ENCODE results near the gene PTPRK. TPM values are rescaled to one million over a fixed set of nuclear protein-coding genes. Genes with fewer than 3 reads are reported as not detected.
"Not testable (repeated sequence)": the region's sequence is repeated elsewhere in the genome, so short reads cannot be mapped to it uniquely, and the experiment has no call there.

PTPRK gene
- total RNA-seq, 2 donors from 2014 or later = 3.2 to 5.1 TPM

DNA sequence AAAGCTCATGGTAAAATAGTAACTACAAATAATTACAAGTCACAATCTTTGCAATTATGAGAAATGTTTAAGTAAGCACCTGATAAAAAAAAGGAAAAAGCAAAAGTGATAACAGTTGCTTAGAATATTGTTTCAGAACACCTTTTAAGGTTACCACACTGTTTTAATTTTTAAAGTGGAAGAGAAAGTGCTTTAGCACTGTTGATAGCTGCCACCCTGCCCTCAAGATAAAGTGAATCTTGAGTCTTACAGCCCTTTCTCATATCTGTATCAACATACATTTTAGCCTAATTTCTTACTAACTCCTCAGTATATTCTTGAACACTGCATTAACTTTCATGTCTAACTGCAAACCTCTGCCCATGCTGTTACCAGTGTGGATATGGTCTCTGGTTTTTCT, 492.2 kb downstream of the PTPRK start:
- DNase-seq (ENCODE audit: low spot score in 2 of 2) (no peak), ATAC-seq (no peak)
- Mint-ChIP-seq H3K36me3 (peaks cover 0 to under 1% of the 10 kb centered on the region in 2 donors), H3K27ac (no peak overlapping the region), H3K9me3 (no peaks in the 10 kb centered on the region)

DNA sequence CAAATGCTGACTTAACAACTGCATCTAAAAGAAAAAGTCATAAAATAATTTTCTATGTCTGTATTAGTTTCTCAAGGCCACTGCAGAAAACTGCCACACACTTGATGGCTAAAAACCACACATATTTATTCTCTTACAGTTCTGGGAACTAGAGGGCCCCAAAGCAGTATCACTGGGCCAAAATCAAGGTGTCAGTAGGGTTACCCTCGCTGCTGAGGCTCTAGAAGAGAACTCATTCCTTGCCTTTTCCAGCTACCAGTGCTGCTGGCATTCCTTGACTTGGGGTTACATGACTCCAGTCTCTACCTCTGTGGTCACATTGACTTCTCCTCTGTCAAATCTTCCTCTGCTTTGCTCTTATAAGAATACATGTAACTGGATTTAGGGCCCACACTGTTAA, 494.9 kb downstream of the PTPRK start:
- no peak for ATAC-seq
- Mint-ChIP-seq H3K27ac (no peak overlapping the region), H3K36me3 (no peaks in the 10 kb centered on the region), H3K9me3 (no peaks in the 10 kb centered on the region)
- DNase-seq (ENCODE audit: low spot score in 2 of 2) = no peak

- no peaks in the 10 kb centered on the region for H3K36me3 Mint-ChIP-seq
- DNase-seq (ENCODE audit: low spot score in 2 of 2) = no peak
- no peak overlapping the region for H3K27ac Mint-ChIP-seq
- H3K9me3 Mint-ChIP-seq = no peaks in the 10 kb centered on the region
- no peak for ATAC-seq
These were observed 495.4 kb downstream of the PTPRK start for GRCh38 chr6:128024969-128025368.

GRCh38 chr6:128024046-128024445, 496.4 kb downstream of the PTPRK start:
- H3K36me3 Mint-ChIP-seq = no peaks in the 10 kb centered on the region
- no peak overlapping the region for H3K27ac Mint-ChIP-seq
- no peak for ATAC-seq
- no peaks in the 10 kb centered on the region for H3K9me3 Mint-ChIP-seq
- DNase-seq (ENCODE audit: low spot score in 2 of 2) = no peak

DNA sequence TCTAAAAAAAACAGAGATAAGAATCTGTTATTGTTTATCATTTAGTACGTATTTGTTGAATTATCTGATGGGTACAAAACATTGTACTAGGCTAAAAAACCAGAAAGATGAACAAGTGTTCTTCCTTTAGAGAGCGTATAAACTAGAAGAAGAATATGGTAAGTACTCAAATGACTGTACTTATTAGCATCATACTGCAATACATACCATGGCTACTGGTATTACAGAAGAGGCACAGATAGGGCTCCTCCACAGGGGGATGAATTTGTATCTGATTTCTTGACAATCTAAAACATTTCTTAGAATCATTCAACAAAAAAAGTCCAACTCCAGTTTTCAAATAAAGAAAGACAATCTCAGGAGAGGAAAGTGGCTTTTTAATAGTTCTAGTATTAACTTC, 501.6 kb downstream of the PTPRK start:
- Mint-ChIP-seq H3K9me3 (peaks cover 0 to under 1% of the 10 kb centered on the region in 2 donors), H3K27ac (no peak overlapping the region), H3K36me3 (no peaks in the 10 kb centered on the region)
- DNase-seq (ENCODE audit: low spot score in 2 of 2) (no peak), ATAC-seq (no peak)

- H3K36me3 Mint-ChIP-seq = no peaks in the 10 kb centered on the region
- H3K9me3 Mint-ChIP-seq = peaks cover 0 to 5% of the 10 kb centered on the region in 2 donors
- ATAC-seq (no peak), DNase-seq (ENCODE audit: low spot score in 2 of 2) (no peak)
- H3K27ac Mint-ChIP-seq = no peak overlapping the region
These were observed 503.1 kb downstream of the PTPRK start for GRCh38 chr6:128017288-128017687.

DNA sequence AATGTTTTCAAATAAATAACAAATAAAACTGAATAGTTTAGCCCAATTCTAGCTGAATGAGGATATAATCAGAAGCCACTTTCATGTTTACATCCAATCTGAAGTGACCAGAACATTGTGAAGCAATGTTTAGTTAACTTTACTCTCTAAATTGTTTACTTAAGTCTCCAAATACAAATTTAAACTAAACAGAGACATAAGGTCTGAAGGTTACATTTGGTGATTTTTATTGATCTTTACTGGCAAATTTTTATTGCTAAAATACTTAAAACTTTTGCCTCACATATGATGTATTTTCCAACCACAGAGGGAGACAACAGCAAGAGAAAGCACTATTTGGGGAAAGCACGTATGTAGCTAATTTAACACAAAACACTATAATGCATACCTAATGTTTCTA, 512.7 kb downstream of the PTPRK start:
- no peak for DNase-seq (ENCODE audit: low spot score in 2 of 2)
- H3K36me3 Mint-ChIP-seq = no peaks in the 10 kb centered on the region
- no peak for ATAC-seq
- no peaks in the 10 kb centered on the region for H3K9me3 Mint-ChIP-seq
- H3K27ac Mint-ChIP-seq = no peak overlapping the region

DNA sequence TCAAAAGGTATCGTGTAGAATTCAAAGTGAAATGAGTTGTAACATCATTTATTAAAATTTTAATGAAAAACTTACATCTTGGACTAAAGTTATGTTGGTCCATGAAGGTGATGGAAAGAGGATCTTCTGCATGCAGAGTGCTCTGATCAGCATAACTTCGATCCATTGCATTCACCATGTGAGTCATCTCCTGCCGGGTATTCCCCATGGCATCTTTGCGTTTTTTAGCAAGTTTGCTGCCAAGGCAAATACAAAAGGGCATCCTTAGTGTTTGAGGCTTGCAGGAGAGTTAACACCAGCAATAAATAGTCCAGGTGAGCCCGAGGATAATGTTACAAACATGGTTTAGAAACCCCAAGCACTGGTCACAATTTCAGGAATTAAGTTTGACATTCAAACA, 515.4 kb downstream of the PTPRK start:
- H3K27ac Mint-ChIP-seq = no peak overlapping the region
- ATAC-seq (peak in 1 of 2 donors; percentile 29), DNase-seq (ENCODE audit: low spot score in 2 of 2) (no peak)
- no peaks in the 10 kb centered on the region for H3K9me3 Mint-ChIP-seq
- H3K36me3 Mint-ChIP-seq = no peaks in the 10 kb centered on the region

DNA sequence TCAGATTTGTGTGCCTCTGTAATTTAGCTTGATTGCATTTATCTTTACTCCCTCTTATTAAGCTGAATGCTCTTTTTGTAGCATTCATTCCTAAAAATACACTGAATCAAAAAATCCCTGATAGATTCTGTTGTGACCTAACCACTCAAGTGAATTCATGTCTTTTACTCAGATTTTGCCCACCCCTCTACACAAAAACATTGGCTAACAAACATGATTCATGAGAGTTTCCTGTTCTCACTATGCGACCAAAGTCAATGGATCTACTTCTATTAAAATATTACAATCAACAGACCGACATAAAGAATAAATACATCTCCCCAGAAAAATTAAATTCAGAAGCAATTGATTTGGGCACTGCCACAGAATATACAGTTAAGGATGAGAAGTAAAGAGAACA, 520.0 kb downstream of the PTPRK start:
- Mint-ChIP-seq H3K27ac (no peak overlapping the region), H3K9me3 (peaks cover 0 to 8% of the 10 kb centered on the region in 2 donors), H3K36me3 (no peaks in the 10 kb centered on the region)
- DNase-seq (ENCODE audit: low spot score in 2 of 2) (no peak), ATAC-seq (no peak)

- no peak overlapping the region for H3K27ac Mint-ChIP-seq
- H3K36me3 Mint-ChIP-seq = no peaks in the 10 kb centered on the region
- DNase-seq (ENCODE audit: low spot score in 2 of 2) (no peak), ATAC-seq (no peak)
- peaks cover 0 to 8% of the 10 kb centered on the region in 2 donors for H3K9me3 Mint-ChIP-seq
These were observed 521.4 kb downstream of the PTPRK start for GRCh38 chr6:127998985-127999384.

DNA sequence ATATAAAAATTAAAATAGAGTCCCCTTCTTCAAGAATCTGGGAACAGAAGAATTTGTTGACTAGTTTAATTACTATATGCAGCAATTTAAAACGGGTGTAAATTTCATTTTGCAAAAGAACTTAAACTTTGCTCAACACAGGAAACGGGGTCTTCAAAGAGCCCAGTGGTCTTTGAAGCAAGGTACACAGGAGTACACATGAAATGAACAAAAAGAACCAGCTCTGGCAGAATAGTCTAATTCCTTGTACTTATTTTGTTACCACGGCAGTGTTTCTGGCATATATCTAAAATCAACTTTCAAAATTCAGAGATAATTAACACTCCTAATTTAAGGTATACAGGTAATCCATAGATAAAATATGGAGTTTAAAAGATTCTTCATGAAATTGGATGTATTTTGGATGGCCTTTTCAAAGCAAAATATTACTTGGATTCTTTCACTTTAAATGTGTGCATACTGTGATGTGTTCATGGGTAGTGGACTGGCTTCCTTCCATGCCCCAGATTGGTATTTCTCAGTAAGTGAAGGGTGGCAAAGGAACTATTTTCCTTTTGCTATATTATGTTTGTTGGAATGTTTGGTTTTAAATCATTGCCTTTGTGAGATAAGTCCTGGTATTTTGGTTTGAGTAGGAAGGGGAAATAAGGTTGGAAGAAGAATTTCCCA, 522.8 kb downstream of the PTPRK start:
- Mint-ChIP-seq H3K9me3 (peaks cover 0 to 8% of the 10 kb centered on the region in 2 donors), H3K27ac (no peak overlapping the region), H3K36me3 (no peaks in the 10 kb centered on the region)
- ATAC-seq = no peak
- DNase-seq (ENCODE audit: low spot score in 2 of 2) = no peak

GRCh38 chr6:127996925-127997324, 523.5 kb downstream of the PTPRK start:
- no peak for DNase-seq (ENCODE audit: low spot score in 2 of 2)
- no peak for ATAC-seq
- H3K36me3 Mint-ChIP-seq = no peaks in the 10 kb centered on the region
- H3K9me3 Mint-ChIP-seq = peaks cover 0 to 8% of the 10 kb centered on the region in 2 donors
- no peak overlapping the region for H3K27ac Mint-ChIP-seq

- H3K27ac Mint-ChIP-seq = no peak overlapping the region
- DNase-seq (ENCODE audit: low spot score in 2 of 2) (no peak), ATAC-seq (peak; percentile 59 to 64)
- peaks cover 0 to 6% of the 10 kb centered on the region in 2 donors for H3K9me3 Mint-ChIP-seq
- no peaks in the 10 kb centered on the region for H3K36me3 Mint-ChIP-seq
These were observed 528.3 kb downstream of the PTPRK start for GRCh38 chr6:127992144-127992543.

DNA sequence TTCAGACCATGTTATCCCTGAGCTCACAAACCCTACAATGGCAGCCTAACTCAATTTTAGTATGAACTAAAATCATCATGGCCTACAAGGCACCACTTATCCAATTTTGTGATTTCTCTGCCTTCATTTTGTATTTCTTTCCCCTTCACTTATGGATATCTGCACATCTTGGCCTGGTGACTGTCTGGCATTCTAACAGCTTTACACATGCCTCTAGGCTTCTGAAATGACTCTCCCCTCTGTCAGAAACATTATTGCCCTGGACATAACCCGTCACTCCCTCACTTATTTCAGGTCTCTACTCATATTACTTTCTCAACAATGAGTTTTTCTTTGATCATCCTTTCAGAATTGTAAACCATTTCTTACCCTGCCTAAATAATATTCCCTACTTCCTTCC, 530.3 kb downstream of the PTPRK start:
- H3K27ac Mint-ChIP-seq = no peak overlapping the region
- ATAC-seq (no peak), DNase-seq (ENCODE audit: low spot score in 2 of 2) (no peak)
- peaks cover 0 to 6% of the 10 kb centered on the region in 2 donors for H3K9me3 Mint-ChIP-seq
- no peaks in the 10 kb centered on the region for H3K36me3 Mint-ChIP-seq

DNA sequence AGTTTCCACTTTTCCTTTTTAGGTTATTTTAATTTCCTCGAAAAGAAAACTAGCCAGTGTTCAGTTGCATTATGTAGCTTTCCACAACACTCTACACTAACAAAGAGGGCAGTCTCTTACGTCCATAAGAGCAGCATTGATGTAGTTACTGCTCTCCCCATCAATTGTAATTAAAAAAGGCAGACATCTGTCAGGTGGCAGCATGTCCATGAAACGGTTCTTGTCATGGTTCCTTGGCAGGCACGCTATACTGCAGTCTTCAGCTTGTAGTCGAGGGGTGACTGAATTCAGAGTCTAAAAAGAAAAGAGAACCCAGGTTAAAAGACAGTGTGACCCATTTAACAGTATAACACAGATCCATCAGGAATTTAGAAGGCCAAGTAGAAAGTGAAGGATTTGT, 539.4 kb downstream of the PTPRK start:
- Mint-ChIP-seq H3K9me3 (no peaks in the 10 kb centered on the region), H3K27ac (no peak overlapping the region), H3K36me3 (peaks cover 0 to 14% of the 10 kb centered on the region in 2 donors)
- no peak for DNase-seq (ENCODE audit: low spot score in 2 of 2)
- ATAC-seq = no peak

DNA sequence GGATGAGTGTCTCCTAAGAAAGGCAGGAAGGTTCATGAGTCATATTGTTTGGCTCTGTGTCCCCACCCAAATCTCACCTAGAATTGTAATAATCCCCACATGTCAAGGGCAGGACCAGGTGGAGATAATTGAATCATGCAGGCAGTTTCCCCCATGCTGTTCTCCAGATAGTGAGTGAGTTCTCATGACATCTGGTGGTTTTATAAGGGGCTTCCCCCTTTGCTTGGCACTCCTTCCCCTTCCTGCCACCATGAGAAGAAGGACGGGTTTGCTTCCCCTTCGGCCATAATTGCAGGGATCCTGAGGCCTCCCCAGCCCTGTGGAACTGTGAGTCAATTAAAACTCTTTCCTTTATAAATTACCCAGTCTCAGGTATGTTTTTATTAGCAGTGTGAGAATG, 542.2 kb downstream of the PTPRK start:
- not testable (repeated sequence) for DNase-seq (ENCODE audit: low spot score in 2 of 2); H3K27ac Mint-ChIP-seq
- Mint-ChIP-seq H3K36me3 (peaks cover 0 to 24% of the 10 kb centered on the region in 2 donors), H3K9me3 (peaks cover 0 to 10% of the 10 kb centered on the region in 2 donors)
- ATAC-seq = peak in 1 of 2 donors; percentile 92

GRCh38 chr6:127976796-127977195, 543.6 kb downstream of the PTPRK start:
- no peak overlapping the region for H3K27ac Mint-ChIP-seq
- H3K36me3 Mint-ChIP-seq = peaks cover 0 to 29% of the 10 kb centered on the region in 2 donors
- DNase-seq (ENCODE audit: low spot score in 2 of 2) = no peak
- no peak for ATAC-seq
- H3K9me3 Mint-ChIP-seq = peaks cover 0 to 14% of the 10 kb centered on the region in 2 donors

DNA sequence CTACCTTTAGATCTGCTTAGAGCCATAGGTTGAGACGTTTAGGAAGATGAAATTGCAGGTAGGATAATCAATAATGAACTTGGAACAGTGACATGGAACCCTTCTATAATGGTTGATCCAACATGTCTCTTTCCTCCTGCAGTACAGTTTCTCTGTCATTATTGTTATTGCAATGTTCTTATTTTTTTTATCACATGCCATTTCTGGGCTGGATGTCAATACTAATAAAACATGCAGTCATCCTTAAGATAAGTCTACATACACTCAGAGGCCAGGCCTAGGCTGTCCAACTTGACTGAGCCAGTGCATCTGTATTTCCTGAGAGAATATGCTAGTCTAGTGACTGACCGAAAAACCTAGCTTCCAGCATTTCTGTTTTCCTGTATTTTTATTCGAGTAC, 544.3 kb downstream of the PTPRK start:
- Mint-ChIP-seq H3K9me3 (peaks cover 0 to 14% of the 10 kb centered on the region in 2 donors), H3K36me3 (peaks cover 0 to 29% of the 10 kb centered on the region in 2 donors), H3K27ac (no peak overlapping the region)
- ATAC-seq = no peak
- no peak for DNase-seq (ENCODE audit: low spot score in 2 of 2)

Measured in activated naive CD4-positive, alpha-beta T cell treated with anti-CD3 and anti-CD28 coated beads, Interleukin-2, amount 50 U/mL, for 72 hours (primary cell).